ENCODE results near the gene HMGCR.
"Not testable (repeated sequence)": the region's sequence is repeated elsewhere in the genome, so short reads cannot be mapped to it uniquely, and the experiment has no call there.

The HMGCR gene

DNA sequence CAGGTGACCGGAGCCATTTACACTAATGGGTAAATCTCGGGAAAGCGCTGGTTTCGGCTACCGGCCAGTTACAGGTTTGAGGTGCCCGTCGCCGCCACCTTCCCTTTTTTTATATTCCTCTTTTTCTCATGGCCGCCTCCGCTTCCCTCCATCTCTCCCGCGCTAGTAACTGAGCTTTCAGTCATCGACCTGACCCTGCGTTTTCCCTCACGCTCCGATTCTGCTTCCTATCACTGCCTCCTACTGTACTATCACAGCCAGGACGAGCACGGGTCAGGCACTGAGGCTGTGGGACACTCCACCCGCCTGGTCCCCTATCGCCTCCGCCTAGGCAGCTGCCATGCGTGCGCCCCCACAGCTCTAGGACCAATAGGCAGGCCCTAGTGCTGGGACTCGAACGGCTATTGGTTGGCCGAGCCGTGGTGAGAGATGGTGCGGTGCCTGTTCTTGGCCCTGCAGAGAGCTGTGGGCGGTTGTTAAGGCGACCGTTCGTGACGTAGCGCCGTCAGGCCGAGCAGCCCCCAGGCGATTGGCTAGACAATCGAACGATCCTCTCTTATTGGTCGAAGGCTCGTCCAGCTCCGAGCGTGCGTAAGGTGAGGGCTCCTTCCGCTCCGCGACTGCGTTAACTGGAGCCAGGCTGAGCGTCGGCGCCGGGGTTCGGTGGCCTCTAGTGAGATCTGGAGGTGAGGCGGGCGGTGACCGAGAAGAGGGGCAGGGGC lies at the start of gene HMGCR:
Gene HMGCR, plus strand, starts transcription at position 606 of the 722 bp plus-strand sequence. CDS start 5,386 bp downstream, outside the sequence.
- DNase-seq: peak; percentile 98

DNA sequence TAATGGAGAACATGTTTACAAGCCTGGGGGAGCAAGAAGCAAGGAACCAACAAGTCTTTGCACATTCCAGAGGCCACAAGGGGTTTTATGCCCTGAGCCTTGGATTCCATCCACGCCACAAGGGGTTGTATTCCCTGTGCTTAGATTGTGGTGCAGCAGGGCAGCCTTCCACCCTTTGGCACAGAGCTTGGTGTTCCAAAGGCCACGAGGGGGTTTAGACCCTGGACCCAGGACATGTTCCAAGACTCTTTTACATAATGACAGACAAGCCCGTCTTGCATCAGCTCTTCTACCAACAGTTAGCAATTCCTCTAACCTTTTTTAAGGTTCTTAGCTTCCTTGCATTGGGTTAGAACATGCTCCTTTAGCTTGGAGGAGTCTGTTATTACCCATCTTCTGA lies 45.2 kb upstream of the HMGCR start:
- DNase-seq: not testable (repeated sequence)

DNA sequence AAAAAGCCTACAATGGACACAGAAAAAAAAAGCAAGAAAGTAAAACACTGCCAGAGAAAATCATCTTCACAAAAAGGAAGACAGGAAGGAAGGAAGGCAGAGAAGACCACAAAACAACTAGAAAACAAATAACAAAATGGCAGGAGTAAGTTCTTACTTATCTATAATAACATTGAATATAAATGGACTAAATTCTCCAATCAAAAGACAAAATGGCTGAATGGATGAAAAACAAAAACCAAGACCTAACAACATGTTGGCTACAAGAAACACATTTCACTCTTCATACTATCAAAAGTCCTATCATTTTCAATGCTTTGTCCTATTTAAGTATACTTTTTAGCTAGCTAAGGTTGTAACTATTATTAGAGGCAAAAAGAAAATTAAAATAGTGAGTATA lies 36.9 kb upstream of the HMGCR start:
- DNase-seq: no peak

DNA sequence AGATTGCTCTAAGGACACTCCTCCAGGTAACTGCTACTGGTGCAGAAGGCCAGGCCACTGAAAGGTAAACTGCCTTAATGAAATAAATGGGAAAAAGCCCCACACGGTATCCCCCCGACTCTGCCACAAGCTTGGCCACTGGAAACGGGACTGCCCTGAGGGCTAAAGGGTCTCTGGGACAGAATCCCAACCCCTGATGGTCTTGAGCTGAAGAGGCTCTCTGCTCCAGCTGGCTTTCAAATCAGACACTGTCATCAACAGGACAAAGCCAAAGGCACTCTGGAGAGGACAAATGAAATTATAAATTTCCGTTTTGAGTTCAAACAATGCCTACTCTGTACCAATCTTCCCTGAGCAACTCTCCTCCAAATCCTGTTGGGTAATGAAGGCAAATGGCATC lies 33.6 kb upstream of the HMGCR start:
- DNase-seq: no peak

DNA sequence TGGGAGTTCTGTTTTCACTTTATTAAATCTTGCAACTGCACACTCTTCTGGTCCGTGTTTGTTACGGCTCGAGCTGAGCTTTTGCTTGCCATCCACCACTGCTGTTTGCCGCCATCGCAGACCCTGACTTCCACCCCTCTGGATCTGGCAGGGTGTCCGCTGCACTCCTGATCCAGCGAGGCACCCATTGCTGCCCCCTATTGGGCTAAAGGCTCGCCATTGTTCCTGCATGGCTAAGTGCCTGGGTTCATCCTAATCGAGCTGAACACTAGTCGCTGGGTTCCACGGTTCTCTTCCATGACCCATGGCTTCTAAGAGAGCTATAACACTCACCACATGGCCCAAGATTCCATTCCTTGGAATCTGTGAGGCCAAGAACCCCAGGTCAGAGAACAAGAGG lies 32.5 kb upstream of the HMGCR start:
- DNase-seq: not testable (repeated sequence)

DNA sequence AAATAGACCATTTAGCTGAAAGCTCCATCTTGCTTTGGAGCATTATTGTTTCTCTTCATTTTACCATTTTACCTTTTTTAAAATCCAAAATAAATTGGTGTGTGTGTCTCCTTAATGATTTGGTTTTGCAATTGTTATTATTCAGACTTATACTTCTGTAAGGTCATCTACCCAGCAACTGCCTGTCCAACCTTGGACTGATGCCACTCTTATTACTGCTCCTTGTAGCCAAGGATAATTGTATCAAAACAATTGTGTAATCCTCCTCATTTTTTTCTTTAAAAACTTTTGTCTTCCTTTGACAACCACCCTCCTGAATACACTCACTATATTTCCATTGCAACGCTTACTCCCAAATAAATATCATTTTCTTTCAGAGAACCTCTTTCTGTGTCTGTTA lies 30.3 kb upstream of the HMGCR start:
- no peak for DNase-seq

DNA sequence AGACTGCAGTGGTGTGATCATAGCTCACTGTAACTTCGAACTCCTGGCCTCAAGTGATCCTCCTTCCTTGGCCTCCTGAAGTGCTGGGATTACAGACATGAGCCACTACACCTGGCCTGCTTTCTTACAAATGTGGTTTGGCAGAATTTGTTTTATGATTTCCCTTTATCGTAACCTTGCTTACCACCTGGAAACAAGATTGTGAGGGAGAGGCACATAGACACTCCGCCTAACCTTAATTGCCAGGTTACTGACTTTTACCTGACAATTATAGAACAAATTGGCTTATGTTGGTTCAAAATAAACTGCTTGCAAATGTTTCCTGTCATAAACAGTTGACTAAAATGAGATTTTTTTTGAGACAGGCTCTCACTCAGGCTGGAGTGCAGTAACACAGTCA lies 26.8 kb upstream of the HMGCR start:
- no peak for DNase-seq

DNA sequence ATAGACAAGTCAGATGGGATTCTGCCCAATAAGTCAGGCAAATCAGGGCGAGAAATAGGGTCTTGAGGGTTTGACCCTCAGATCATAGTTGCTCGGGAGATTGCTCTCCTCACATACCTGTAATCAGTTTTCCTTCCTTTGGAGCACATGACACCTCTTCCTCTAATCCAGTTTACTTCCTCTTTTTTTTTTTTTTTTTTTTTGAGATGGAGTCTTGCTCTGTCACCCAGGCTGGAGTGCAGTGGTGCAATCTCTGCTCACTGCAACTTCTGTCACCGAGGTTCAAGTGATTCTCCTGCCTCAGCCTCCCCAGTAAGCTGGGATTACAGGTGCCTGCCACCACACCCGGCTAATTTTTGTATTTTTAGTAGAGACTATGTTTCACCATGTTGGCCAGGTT lies 17.9 kb upstream of the HMGCR start:
- peak; percentile 27 to 43 for DNase-seq

DNA sequence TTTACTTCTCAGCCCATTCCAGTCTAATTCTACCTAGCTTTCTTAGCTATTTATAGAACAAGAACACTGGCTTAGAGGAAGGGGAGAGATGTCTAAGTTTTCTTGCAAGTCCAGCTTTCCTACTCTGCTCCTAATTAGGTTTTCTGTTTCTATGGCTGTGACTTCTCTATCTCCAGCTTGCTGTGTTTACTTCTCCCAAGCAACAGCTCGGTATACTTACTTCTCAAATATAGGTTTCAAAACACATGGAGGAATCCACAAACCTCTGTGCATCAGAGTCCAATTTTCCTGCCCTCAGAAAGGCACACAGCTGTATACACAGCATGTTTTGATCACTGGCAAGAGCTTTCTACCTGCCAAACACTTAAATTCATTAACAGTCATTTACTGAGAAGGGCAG lies 17.4 kb upstream of the HMGCR start:
- DNase-seq: no peak

DNA sequence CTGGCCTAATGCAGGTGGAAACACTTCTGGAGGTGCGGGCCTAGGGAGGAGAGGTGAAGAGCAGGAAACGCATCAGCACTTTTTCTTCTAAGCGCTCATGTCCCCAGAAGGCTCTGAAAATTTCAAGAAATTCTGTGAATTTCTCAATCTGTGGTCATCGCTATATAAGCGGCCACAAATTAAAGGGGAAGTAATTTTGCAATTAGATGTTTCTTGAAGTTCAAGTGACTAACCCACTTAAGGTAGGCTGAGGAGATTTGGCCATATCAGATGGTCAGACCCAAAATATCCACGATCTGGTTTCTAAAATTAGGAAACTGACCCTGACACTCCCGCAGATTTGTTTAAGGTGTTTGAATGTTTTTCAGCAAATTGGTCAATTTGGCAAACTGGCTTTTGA lies 16.6 kb upstream of the HMGCR start:
- DNase-seq: peak; percentile 96

DNA sequence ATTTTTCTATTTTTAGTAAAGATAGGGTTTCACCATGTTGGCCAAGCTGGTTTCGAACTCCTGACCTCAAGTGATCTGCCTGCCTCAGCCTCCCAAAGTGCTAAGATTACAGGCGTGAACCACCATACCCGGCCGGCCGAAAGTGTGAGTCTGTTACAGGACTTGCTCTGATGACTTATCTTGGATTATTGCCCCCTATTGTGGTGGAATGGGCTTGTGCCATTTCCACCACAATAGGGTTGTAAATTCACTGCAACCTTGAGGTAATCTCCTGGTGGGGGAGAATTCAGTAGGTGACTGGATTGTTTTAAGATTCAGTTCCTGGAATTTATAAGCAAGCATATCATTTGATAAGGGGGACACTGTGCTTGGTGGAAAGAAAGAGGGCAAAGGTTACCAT lies 15.0 kb upstream of the HMGCR start:
- no peak for DNase-seq

DNA sequence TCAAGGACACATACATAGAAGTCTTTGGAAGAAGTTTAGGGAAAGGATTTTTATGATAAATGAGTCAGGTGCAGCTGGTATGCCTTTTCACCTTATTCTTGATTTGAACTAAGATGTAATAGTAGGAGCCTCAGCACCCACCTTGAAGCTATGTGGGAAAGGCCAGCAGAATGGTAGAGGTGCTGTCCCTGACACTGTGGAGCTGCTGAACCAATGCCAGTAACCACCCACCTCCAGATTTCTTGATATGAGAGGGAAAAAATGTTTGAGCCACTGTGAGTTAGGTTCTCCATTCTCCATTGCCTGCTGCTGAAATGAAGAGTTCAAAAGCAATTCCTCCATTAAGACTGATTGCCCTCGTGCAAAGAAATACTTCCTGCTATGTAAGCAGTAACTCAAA lies 12.2 kb upstream of the HMGCR start:
- DNase-seq: no peak

DNA sequence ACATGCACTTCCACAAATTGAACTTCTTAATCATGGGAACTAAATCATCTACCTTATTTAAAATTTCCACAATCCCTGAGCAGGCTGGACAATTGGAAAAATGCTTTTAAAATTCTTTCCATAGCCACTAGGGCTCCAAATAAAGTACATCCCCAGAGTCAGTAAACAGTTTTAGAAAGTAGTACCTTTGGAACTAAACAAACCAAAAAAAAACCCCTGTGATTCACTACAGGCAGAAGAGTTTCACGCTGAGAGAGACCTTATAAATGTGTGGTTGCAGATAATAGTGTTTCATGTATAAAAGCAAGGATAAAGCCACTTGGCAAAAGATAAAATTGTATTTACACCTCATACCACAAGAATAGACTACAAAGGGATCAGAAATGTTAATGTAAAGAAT lies 11.8 kb upstream of the HMGCR start:
- no peak for DNase-seq

DNA sequence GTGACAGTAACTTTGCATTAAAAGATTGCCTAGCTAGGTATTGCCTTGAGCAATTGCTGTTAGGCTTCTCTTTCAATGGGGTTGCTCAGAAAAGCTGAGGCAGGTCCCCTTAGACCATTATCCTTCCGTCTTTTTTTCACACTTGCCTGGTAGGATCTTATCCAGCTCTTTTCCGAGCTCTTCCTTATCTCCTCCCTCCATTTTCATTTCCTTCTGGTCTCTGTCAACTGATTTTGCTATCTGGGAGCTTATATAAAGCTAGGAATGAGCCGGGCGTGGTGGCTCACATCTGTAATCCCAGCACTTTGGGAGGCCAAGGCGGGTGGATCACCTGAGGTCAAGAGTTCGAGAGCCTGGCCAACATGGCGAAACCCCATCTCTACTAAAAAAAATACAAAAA lies 6.6 kb upstream of the HMGCR start:
- no peak for DNase-seq

DNA sequence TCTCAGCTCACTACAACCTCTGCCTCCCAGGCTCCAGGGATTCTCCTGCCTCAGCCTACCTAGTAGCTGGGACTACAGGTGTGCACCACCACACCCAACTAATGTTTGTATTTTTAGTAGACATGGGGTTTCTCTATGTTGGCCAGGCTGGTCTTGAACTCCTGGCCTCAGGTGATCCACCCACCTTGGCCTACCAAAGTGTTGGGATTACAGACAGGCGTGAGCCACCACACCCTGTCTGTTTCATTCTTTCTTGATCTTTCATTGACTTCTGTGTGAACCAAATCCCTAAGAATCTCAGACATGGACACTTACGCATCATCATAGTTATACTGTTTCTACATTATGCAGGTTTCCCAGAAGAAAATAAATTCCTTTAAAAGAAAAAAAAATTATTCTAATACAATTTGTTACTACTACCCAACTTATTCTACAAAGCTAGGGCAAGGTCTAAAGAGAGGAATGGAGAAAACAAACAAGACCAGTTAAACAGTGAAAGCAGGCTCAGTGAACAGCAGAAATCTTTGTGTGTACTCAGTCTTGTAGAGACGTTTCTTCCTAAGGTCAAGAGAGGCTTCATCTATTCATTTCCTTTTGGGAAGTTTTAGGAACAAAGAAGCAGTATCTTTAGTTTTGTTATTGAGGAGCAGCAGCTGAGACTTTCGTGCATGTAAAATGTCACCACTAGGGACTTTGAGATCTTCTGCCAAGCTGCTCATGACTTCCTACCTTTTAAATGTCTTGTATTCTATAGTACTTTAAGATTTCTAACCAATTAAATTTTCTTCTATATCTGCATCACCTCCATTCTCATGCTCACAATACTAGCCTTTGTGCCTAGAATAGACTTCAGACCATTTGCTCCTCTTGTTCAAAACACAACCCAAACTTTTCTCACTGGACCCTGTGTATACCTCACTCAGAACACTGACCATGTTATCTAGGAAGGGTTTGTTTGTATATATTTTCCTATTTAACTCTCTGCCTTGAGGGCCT lies 5.6 kb upstream of the HMGCR start:
- DNase-seq: no peak

DNA sequence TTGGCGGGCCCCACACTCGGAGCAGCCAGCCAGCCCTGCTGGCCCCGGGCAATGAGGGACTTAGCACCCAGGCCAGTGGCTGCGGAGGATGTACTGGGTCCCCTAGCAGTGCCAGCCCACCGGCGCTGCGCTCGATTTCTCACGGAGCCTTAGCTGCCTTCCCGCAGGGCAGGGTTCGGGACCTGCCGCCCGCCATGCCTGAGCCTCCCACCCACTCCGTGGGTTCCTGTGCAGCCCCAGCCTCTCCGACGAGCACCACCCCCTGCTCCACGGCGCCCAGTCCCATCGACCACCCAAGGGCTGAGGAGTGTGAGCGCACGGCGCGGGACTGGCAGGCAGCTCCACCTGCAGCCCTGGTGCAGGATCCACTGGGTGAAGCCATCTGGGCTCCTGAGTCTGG lies 3.3 kb upstream of the HMGCR start:
- not testable (repeated sequence) for DNase-seq

DNA sequence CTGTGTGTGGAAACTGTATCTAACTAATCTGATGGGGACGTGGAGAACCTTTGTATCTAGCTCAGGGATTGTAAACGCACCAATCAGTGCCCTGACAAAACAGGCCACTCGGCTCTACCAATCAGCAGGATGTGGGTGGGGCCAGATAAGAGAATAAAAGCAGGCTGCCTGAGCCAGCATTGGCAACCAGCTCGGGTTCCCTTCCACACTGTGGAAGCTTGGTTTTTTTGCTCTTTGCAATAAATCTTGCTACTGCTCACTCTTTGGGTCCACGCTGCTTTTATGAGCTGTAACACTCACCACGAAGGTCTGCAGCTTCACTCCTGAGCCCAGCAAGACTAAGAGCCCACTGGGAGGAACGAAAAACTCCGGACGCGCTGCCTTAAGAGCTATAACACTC lies 2.6 kb upstream of the HMGCR start:
- DNase-seq: not testable (repeated sequence)

DNA sequence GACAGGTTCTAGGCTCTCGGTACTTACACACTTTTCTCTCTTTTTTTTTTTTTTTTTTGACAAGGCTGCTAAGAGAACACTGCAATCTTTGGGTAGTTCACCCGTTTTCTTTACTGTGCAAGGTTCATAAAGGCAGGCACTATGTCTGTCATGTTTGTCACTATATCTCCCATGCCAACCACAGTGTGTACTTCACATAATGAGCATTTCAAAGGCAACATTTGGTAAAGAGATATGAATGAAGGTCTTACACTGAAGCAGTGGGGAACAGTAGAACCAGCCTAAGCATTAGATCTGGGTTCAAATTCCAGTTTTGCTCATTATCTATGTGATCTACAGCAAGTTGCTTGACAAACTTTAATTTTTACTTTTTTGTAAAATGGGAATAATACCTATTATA lies 1.5 kb upstream of the HMGCR start:
- DNase-seq: no peak

DNA sequence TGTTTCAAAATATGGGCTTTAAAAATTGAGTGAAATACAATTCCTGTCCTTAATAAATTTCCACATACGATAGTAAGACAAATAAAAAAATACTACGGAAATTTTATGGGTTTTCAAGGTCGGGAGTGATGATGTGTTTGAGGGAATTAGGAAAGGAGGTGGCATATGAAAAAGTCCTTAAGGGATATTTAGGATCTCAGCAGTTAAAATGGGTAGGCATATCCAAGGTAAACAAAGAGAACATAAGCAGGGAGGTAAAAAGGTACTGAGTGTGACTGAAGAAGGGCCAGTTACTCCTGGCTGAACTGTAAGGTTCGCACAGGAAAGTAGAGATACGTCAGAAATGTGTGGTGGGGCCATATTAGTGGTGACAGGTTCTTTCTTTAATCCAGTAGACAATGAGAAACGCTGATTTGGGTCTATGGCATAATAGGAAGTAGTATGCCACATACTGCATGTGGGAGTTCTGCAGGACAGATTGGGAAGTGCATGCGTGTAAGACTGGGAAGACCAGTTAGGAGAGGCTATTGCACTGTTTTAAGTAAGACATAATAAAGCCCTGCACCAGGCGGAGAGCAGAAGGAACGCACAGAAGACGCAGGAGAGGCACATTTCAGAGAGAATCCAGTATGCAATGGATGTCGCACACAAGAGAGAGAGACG lies 937 bp upstream of the HMGCR start:
- peak in 1 of 2 experiments; percentile 61 for DNase-seq

DNA sequence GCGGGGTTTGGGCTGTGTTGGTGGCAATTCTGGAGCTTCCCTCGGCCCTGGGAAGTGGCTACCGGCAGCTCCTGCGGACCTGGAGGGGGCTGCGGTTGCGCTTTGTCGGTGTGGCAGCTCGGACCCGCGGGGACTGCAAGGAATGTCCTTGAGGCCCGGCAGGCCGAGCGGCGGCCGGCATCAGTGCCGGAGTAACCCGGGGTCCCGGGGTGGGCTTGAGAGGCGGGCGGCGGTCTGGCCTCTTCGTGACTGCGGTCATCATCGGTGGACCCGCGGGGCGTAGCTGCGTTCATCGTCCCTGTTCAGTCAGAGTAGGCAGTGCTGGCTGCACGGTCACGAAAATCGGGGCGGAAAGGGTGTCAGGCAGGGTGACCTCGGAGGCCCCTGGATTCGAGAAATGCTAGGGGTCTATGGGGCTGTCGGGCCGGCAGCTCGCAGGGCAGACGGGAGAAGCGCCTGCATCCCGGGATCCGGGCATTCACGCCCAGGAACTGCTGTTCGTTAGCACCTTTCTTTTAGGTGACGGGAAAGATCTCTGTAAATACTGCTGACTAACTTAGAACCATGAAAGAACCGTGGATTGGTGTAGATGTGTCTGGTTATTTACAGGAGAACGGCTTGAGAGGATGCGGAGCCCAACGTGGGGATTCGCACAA lies 474 bp downstream of the HMGCR start:
- no peak for DNase-seq

DNA sequence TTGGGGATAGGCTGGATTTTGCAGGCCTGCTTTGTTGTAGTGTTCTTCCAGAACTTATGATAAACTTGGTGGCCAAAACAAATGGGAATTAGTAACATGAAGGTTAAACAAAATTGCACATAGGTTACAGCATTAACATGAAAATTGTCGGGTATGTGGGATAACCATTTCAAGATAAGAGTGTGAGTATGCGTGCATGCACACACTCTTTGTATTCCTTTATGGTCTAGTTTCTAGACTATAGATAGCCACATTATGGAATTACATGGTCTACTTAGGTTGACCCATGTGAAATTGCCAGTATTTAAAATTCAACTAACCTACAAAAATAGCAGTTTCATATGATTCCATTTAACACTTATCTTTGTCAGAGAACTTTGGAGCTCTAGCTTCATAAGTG lies 1.4 kb downstream of the HMGCR start:
- DNase-seq: no peak

DNA sequence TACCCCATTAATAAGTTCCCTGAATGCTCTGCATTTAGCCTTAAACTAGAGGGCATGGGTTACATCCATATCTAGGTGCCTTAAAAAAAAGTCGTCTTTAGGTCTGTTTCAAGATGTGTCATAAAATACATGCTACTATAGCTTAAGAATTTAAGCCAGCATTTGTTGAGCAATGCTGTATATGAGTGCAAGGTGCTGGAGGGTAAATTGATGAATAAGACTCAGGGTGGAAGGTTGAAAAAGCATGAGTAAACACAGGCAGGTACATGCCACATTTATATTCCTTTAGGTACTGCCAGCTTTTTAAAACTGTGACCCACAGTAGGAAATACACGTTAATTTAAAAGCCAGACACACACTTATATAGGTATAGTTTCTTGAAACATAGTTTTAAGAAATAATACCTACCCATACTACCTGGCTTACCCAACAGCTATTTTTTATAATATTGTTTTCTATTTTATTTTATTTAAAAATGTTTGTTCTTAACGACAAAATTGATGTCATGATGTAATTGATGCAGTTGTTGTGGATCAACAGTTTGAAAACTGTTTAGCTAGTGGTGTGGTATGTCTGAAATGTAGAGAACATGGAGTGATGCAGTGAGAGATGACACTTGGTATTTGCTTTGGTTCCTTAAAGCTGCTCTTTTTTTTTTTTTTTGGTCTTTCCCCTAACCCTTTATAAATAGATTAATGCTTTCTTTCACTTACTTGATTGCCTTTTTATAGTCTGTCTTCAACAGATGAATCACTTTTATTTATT lies 3.9 kb downstream of the HMGCR start:
- DNase-seq: no peak
